H1 (cell line): Measurements from ENCODE around the gene RBM17. TPM values are rescaled to one million over a fixed set of nuclear protein-coding genes. Genes with fewer than 3 reads are reported as not detected.

Experiments used
- CTCF ChIA-PET: fragments of 300-600 bp; sonication (Branson Sonifier 250); formaldehyde crosslinking; loops from one replicate; lab custom pipeline; 2021; ENCODE audit not compliant: partially characterized antibody; lab: Charles Lee
- POLR2A ChIA-PET: fragments of 300-600 bp; sonication (Branson Sonifier 250); formaldehyde crosslinking; loops from one replicate; lab custom pipeline; 2021; ENCODE audit warnings: inconsistent platforms; ENCODE audit not compliant: partially characterized antibody; lab: Charles Lee
- DNase-seq, 2 experiments: peaks; one replicate each; pipeline versions ENCODE4 v3.0.0 to v3.0.0-alpha.2; 2010 to 2022; ENCODE audit warnings: low spot score in 2 of 2, low read depth in 1 of 2, mixed read lengths in 1 of 2
- FAIRE-seq: peaks from 2 replicates; lab custom pipeline; 2011; peaks lifted over from hg19 to GRCh38; lab: Jason Lieb, UNC
- H2AFZ ChIP-seq: 2 replicates; pipeline ENCODE4 v1.8.1; 2012; ENCODE audit warnings: low read length, inconsistent platforms
- H2AK5ac ChIP-seq: 2 replicates; pipeline ENCODE4 v1.6.1; 2013; ENCODE audit warnings: low read depth, low read length
- H2BK120ac ChIP-seq: replicated peaks from 2 replicates; pipeline ENCODE3; 2013; ENCODE audit warnings: low read depth, low read length, inconsistent platforms
- H2BK12ac ChIP-seq: 2 replicates; pipeline ENCODE4 v1.6.1; 2013; ENCODE audit warnings: low read depth, low read length
- H2BK15ac ChIP-seq: 2 replicates; pipeline ENCODE4 v1.6.1; 2013; ENCODE audit warnings: low read length
- H2BK20ac ChIP-seq: 2 replicates; pipeline ENCODE4 v1.6.1; 2013; ENCODE audit warnings: low read length
- H2BK5ac ChIP-seq: 2 replicates; pipeline ENCODE4 v1.6.1; 2013; ENCODE audit warnings: low read depth, low read length
- H3K14ac ChIP-seq: 2 replicates; pipeline ENCODE4 v1.6.1; 2013; ENCODE audit warnings: inconsistent platforms; ENCODE audit not compliant: insufficient read length
- H3K18ac ChIP-seq: 2 replicates; pipeline ENCODE4 v1.6.1; 2013; ENCODE audit warnings: low read length; ENCODE audit errors: extremely low read depth
- H3K23ac ChIP-seq: 2 replicates; pipeline ENCODE4 v1.6.1; 2013; ENCODE audit warnings: inconsistent platforms; ENCODE audit not compliant: insufficient read length
- H3K23me2 ChIP-seq: 2 replicates; pipeline ENCODE4 v1.6.1; 2013; ENCODE audit warnings: low read depth, low read length
- H3K27ac ChIP-seq: 2 replicates; pipeline ENCODE4 v1.6.1; 2011; ENCODE audit warnings: low read depth, low read length, inconsistent platforms
- H3K27me3 ChIP-seq, 4 experiments: replicated peaks in 1 of 4; 1 replicate in 1 of 4; 2 replicates in 3 of 4; pipeline versions ENCODE4 v1.6.1 to v1.8.1; 2011 to 2013; ENCODE audit warnings: low read length in 3 of 4, mild to moderate bottlenecking in 3 of 4, inconsistent platforms in 2 of 4, mixed read lengths in 2 of 4, moderate library complexity in 1 of 4; ENCODE audit not compliant: control insufficient read depth in 3 of 4, insufficient read depth in 3 of 4; ENCODE audit errors: extremely low read depth in 1 of 4
- H3K36me3 ChIP-seq, 4 experiments: 2 replicates each; pipeline versions ENCODE4 v1.6.1 to v1.8.1; 2011 to 2013; ENCODE audit warnings: mild to moderate bottlenecking in 4 of 4, low read length in 3 of 4, moderate library complexity in 2 of 4, control low read depth in 1 of 4, inconsistent platforms in 1 of 4; ENCODE audit not compliant: insufficient read depth in 4 of 4, control insufficient read depth in 2 of 4
- H3K4ac ChIP-seq: replicated peaks from 2 replicates; pipeline ENCODE3; 2013; ENCODE audit warnings: low read length, low read depth, mixed read lengths, inconsistent platforms; ENCODE audit not compliant: insufficient read length
- H3K4me1 ChIP-seq, 4 experiments: replicated peaks in 1 of 4; 1 replicate in 1 of 4; 2 replicates in 3 of 4; pipeline versions ENCODE4 v1.6.1 to v1.8.1; 2011 to 2013; ENCODE audit warnings: low read length in 3 of 4, inconsistent platforms in 2 of 4, mixed read lengths in 1 of 4; ENCODE audit not compliant: insufficient read depth in 4 of 4, control insufficient read depth in 3 of 4
- H3K4me2 ChIP-seq, 2 experiments: 2 replicates each; pipeline versions ENCODE4 v1.6.1 to v1.8.1; 2011 to 2013; ENCODE audit warnings: low read depth in 2 of 2, low read length in 2 of 2, control low read depth in 1 of 2, inconsistent platforms in 1 of 2, mild to moderate bottlenecking in 1 of 2; ENCODE audit not compliant: insufficient read depth in 1 of 2
- H3K4me3 ChIP-seq, 4 experiments: fragments of 200-600, 300-600 bp in 1 of 4; sonication (generic), shearing (Covaris generic), sonication (Bioruptor Twin) in 1 of 4; 2 replicates each; pipeline versions ENCODE4 v1.5.1 to v1.8.1; 2011 to 2016; ENCODE audit warnings: low read length in 4 of 4, low read depth in 3 of 4, control low read depth in 2 of 4, inconsistent platforms in 2 of 4, mild to moderate bottlenecking in 2 of 4, mixed read lengths in 1 of 4, moderate library complexity in 1 of 4; ENCODE audit not compliant: insufficient read depth in 2 of 4; ENCODE audit errors: extremely low read depth in 1 of 4
- H3K56ac ChIP-seq: replicated peaks from 2 replicates; pipeline ENCODE3; 2013; ENCODE audit warnings: low read depth, mild to moderate bottlenecking, mixed read lengths, low read length, inconsistent platforms; ENCODE audit not compliant: insufficient read length
- H3K79me1 ChIP-seq: 2 replicates; pipeline ENCODE4 v1.6.1; 2013; ENCODE audit warnings: low read depth, low read length, control low read depth
- H3K79me2 ChIP-seq, 2 experiments: 2 replicates each; pipeline versions ENCODE4 v1.6.1 to v1.8.1; 2012 to 2013; ENCODE audit warnings: low read length in 2 of 2, mild to moderate bottlenecking in 2 of 2, inconsistent platforms in 1 of 2; ENCODE audit not compliant: insufficient read depth in 2 of 2, control insufficient read depth in 1 of 2
- H3K9ac ChIP-seq, 4 experiments: replicated peaks in 1 of 4; 1 replicate in 1 of 4; 2 replicates in 3 of 4; pipeline versions ENCODE4 v1.6.1 to v1.8.1; 2011 to 2013; ENCODE audit warnings: low read depth in 3 of 4, low read length in 3 of 4, control low read depth in 2 of 4, mild to moderate bottlenecking in 2 of 4, moderate library complexity in 2 of 4, inconsistent platforms in 1 of 4; ENCODE audit errors: extremely low read depth in 1 of 4
- H3K9me3 ChIP-seq, 2 experiments: 2 replicates each; pipeline versions ENCODE4 v1.6.1 to v1.8.1; 2012 to 2013; ENCODE audit warnings: mild to moderate bottlenecking in 2 of 2, moderate library complexity in 2 of 2, control low read depth in 1 of 2, inconsistent platforms in 1 of 2, low read depth in 1 of 2, low read length in 1 of 2, mixed read lengths in 1 of 2; ENCODE audit not compliant: insufficient read depth in 2 of 2
- H4K20me1 ChIP-seq, 2 experiments: replicated peaks in 1 of 2; 2 replicates each; pipeline versions ENCODE3 to v1.8.1; 2011 to 2013; ENCODE audit warnings: inconsistent platforms in 2 of 2, low read length in 2 of 2, mild to moderate bottlenecking in 1 of 2; ENCODE audit not compliant: insufficient read depth in 2 of 2, control insufficient read depth in 1 of 2
- H4K5ac ChIP-seq: 2 replicates; pipeline ENCODE4 v1.6.1; 2013; ENCODE audit warnings: low read length, low read depth, mixed read lengths, inconsistent platforms; ENCODE audit not compliant: insufficient read length
- H4K8ac ChIP-seq: 2 replicates; pipeline ENCODE4 v1.8.0; 2013; ENCODE audit warnings: mild to moderate bottlenecking, moderate library complexity, low read length, inconsistent platforms; ENCODE audit not compliant: insufficient read depth; ENCODE audit errors: extremely low read depth
- H4K91ac ChIP-seq: replicated peaks from 2 replicates; pipeline ENCODE3; 2013; ENCODE audit warnings: low read length, mixed read lengths, inconsistent platforms; ENCODE audit not compliant: insufficient read length
- BCL11A ChIP-seq, 2 experiments: IDR thresholded peaks; one replicate each; pipeline ENCODE4 v1.6.1; 2011; ENCODE audit warnings: low read depth in 2 of 2, low read length in 2 of 2, mild to moderate bottlenecking in 2 of 2
- BRCA1 ChIP-seq: IDR thresholded peaks from 2 replicates; pipeline ENCODE4 v1.6.1; 2012; ENCODE audit warnings: low read depth, low read length, improper control_type of control experiment
- CTBP2 ChIP-seq: IDR thresholded peaks from 2 replicates; pipeline ENCODE4 v1.7.0; 2011; ENCODE audit warnings: borderline replicate concordance, mild to moderate bottlenecking, moderate library complexity, mixed read lengths, low read length; ENCODE audit not compliant: insufficient read depth, insufficient read length
- HDAC2 ChIP-seq, 2 experiments: fragments of 300-600 bp in 1 of 2; sonication (generic) in 1 of 2; IDR thresholded peaks; 2 replicates each; pipeline ENCODE4 v1.6.1; 2011 to 2012; ENCODE audit warnings: low read depth in 2 of 2, low read length in 2 of 2, mild to moderate bottlenecking in 2 of 2, moderate library complexity in 2 of 2, borderline replicate concordance in 1 of 2, inconsistent platforms in 1 of 2
- MAFK ChIP-seq: IDR thresholded peaks from 2 replicates; pipeline ENCODE4 v1.6.1; 2012; ENCODE audit warnings: low read depth, mild to moderate bottlenecking, improper control_type of control experiment, low read length
- POU5F1 ChIP-seq: IDR thresholded peaks from 2 replicates; pipeline ENCODE4 v1.6.1; 2011; ENCODE audit warnings: low read depth, mild to moderate bottlenecking, low read length, moderate library complexity
- RFX5 ChIP-seq: IDR thresholded peaks from 2 replicates; pipeline ENCODE4 v1.6.1; 2011; ENCODE audit warnings: low read depth, low read length, improper control_type of control experiment, borderline replicate concordance
- SUZ12 ChIP-seq: fragments of 200-600 bp; sonication (generic); IDR thresholded peaks from 2 replicates; pipeline ENCODE4 v1.6.1; 2012; ENCODE audit warnings: mild to moderate bottlenecking, inconsistent platforms, low read length, moderate library complexity, mixed read lengths
- WGBS, 2 experiments: shearing (Covaris generic) in 1 of 2; methylation state at CpG; one replicate each; pipeline versions ENCODE4 v1.1.6 to v1.1.7; 2013 to 2015; ENCODE audit warnings: low lambda C conversion rate in 2 of 2, mixed read lengths in 2 of 2, inconsistent platforms in 1 of 2, low coverage in 1 of 2, missing lambda C conversion rate in 1 of 2; ENCODE audit not compliant: insufficient replicate concordance in 2 of 2, insufficient coverage in 1 of 2, insufficient read length in 1 of 2; ENCODE audit errors: extremely low coverage in 1 of 2, missing lambda C conversion rate in 1 of 2; 5-methylcytosine and 5-hydroxymethylcytosine counted together
- polyA plus RNA-seq, 7 experiments: library from polyadenylated mRNA; depleted of rRNA in 3 of 7; stranded (reverse) in 5 of 7; unstranded in 2 of 7; fragments of >200 nt in 5 of 7; fragments of 200-250 nt in 2 of 7; gene quantifications; 1 replicate in 5 of 7; 2 replicates in 1 of 7; 4 replicates in 1 of 7; pipeline versions ENCODE4 v1.2.1 to v1.2.3, GENCODE V29; 2011 to 2013; ENCODE audit warnings: missing spikeins in 2 of 7, mixed read lengths in 2 of 7
- total RNA-seq: library from RNA; stranded (reverse); fragmentation: NEBNext Ultra II Directional; extraction: Animal tissue kit (Norgen Biotek cat#: 25700); gene quantifications from 2 replicates; pipeline ENCODE4 v1.2.1, GENCODE V29; 2021
- TF ChIP-seq, protein P1 (sequence below): IDR thresholded peaks from 2 replicates; pipeline ENCODE4 v1.6.1; 2011; ENCODE audit warnings: low read length, improper control_type of control experiment
- TF ChIP-seq, protein P2 (sequence below): IDR thresholded peaks from 2 replicates; pipeline ENCODE4 v1.6.1; 2012; ENCODE audit warnings: inconsistent platforms
- TF ChIP-seq, protein P3 (sequence below): IDR thresholded peaks from 2 replicates; pipeline ENCODE4 v1.6.1; 2011; ENCODE audit warnings: low read depth, mild to moderate bottlenecking, low read length; ENCODE audit not compliant: insufficient read depth

The RBM17 gene
- total and polyA plus RNA-seq, 2 of the 8 experiments (the other 6 are each of a cell fraction or from before 2014, with no cell fraction given): 15.7 to 128 TPM

DNA sequence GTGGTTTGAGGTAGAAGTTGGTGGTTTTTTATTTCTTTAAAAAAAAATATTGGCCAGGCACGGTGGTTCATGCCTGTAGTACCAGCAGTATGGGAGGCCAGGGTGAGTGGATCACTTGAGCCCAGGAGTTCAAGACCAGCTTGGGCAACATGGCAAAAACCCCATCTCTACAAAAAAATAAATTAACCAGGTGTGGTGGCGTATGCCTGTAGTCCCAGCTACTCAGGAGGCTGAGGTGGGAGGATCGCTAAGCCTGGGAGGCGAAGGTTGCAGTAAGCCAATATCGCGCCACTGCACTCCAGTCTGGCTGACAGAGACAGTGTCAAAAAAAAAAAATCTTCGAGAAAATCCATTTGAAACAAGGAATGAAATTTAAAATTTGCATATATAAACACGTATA, 27.8 kb upstream of the RBM17 start:
- Histone ChIP-seq H3K9me3 (no peaks in the 10 kb centered on the region), H2BK120ac (no peak overlapping the region), H3K23me2 (no peaks in the 10 kb centered on the region), H3K79me1 (no peaks in the 10 kb centered on the region), H3K4ac (no peak overlapping the region), H3K9ac (no peak overlapping the region), H2BK5ac (no peak overlapping the region), H3K4me3 (no peak overlapping the region), H4K5ac (no peak overlapping the region), H3K23ac (no peak overlapping the region), H2AFZ (no peak overlapping the region), H3K14ac (no peak overlapping the region), H3K27me3 (no peaks in the 10 kb centered on the region), H3K79me2 (no peaks in the 10 kb centered on the region), H4K91ac (no peak overlapping the region), H2AK5ac (no peak overlapping the region), H3K18ac (no peak overlapping the region), H3K4me1 (peaks cover 0 to 2% (median 0%) of the 10 kb centered on the region in 4 experiments; a peak in 1 of 7 replicates), H2BK20ac (no peak overlapping the region), H2BK15ac (no peak overlapping the region), H3K4me2 (no peak overlapping the region), H4K20me1 (no peaks in the 10 kb centered on the region), H3K36me3 (no peaks in the 10 kb centered on the region), H4K8ac (no peak overlapping the region), H3K27ac (no peak overlapping the region), H3K56ac (no peak overlapping the region), H2BK12ac (no peak overlapping the region)
- FAIRE-seq (no peak), DNase-seq (no peak)
- WGBS, 2 experiments: 93% methylated on average over 8 of the region's 8 CpGs; no CpG with 5 or more reads in 1 of the 2 experiments
- TF ChIP-seq BCL11A (IDR thresholded peaks at IDR 0.05; ENCODE audit: low read depth in 2 of 2, low read length in 2 of 2) (no peak), MAFK (no peak), HDAC2 (IDR thresholded peaks at IDR 0.05; ENCODE audit: borderline replicate concordance in 1 of 2, low read depth in 2 of 2, low read length in 2 of 2) (no peak), SUZ12 (no peak), POU5F1 (no peak), BRCA1 (no peak), CTBP2 (no peak), RFX5 (no peak)
- TF ChIP-seq, protein P1, sequence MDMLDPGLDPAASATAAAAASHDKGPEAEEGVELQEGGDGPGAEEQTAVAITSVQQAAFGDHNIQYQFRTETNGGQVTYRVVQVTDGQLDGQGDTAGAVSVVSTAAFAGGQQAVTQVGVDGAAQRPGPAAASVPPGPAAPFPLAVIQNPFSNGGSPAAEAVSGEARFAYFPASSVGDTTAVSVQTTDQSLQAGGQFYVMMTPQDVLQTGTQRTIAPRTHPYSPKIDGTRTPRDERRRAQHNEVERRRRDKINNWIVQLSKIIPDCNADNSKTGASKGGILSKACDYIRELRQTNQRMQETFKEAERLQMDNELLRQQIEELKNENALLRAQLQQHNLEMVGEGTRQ: no peak
- TF ChIP-seq, protein P2, sequence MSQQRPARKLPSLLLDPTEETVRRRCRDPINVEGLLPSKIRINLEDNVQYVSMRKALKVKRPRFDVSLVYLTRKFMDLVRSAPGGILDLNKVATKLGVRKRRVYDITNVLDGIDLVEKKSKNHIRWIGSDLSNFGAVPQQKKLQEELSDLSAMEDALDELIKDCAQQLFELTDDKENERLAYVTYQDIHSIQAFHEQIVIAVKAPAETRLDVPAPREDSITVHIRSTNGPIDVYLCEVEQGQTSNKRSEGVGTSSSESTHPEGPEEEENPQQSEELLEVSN: no peak
- TF ChIP-seq, protein P3, sequence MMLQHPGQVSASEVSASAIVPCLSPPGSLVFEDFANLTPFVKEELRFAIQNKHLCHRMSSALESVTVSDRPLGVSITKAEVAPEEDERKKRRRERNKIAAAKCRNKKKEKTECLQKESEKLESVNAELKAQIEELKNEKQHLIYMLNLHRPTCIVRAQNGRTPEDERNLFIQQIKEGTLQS: no peak
- ChIA-PET POLR2A (interaction anchor here (0.7 kb wide), 1 partner anchor 9 kb away, joined by 3 read pairs; no protein-coding TSS in a partner anchor), CTCF (interaction anchor here (0.8 kb wide), 1 partner anchor 144 kb away, joined by 3 read pairs; no protein-coding TSS in a partner anchor)
